ENCODE data around the gene NDRG3.
"Not testable (repeated sequence)": the region's sequence is repeated elsewhere in the genome, so short reads cannot be mapped to it uniquely, and the experiment has no call there.

NDRG3 gene

GRCh38 chr20:36641506-36641843, 104.4 kb downstream of the NDRG3 start:
- no peak for DNase-seq

- not testable (repeated sequence) for DNase-seq
These were observed 107.0 kb downstream of the NDRG3 start for GRCh38 chr20:36638876-36639400.

GRCh38 chr20:36634342-36634741, 111.5 kb downstream of the NDRG3 start:
- no peak for DNase-seq

GRCh38 chr20:36633285-36633772, 112.6 kb downstream of the NDRG3 start:
- DNase-seq: no peak

- no peak for DNase-seq
These were observed 113.2 kb downstream of the NDRG3 start for GRCh38 chr20:36632487-36633284.

- DNase-seq: no peak
These were observed 113.8 kb downstream of the NDRG3 start for GRCh38 chr20:36632147-36632486.

- DNase-seq: no peak
These were observed 114.2 kb downstream of the NDRG3 start for GRCh38 chr20:36631646-36632045.

GRCh38 chr20:36629719-36630681, 115.9 kb downstream of the NDRG3 start:
- DNase-seq: peak; percentile 22

- no peak for DNase-seq
These were observed 117.8 kb downstream of the NDRG3 start for GRCh38 chr20:36628076-36628475.

- DNase-seq: no peak
These were observed 121.0 kb downstream of the NDRG3 start for GRCh38 chr20:36624944-36625324.

- no peak for DNase-seq
These were observed 121.6 kb downstream of the NDRG3 start for GRCh38 chr20:36624068-36624943.

GRCh38 chr20:36623444-36623843, 122.4 kb downstream of the NDRG3 start:
- no peak for DNase-seq

- DNase-seq: no peak
These were observed 125.0 kb downstream of the NDRG3 start for GRCh38 chr20:36620917-36621316.

- DNase-seq: no peak
These were observed 130.9 kb downstream of the NDRG3 start for GRCh38 chr20:36614781-36615557.

- no peak for DNase-seq
These were observed 131.9 kb downstream of the NDRG3 start for GRCh38 chr20:36613974-36614373.

- DNase-seq: no peak
These were observed 134.3 kb downstream of the NDRG3 start for GRCh38 chr20:36611625-36612024.

- DNase-seq: not testable (repeated sequence)
These were observed 137.5 kb downstream of the NDRG3 start for GRCh38 chr20:36608388-36608728.

- no peak for DNase-seq
These were observed 138.1 kb downstream of the NDRG3 start for GRCh38 chr20:36607586-36608387.

- DNase-seq: no peak
These were observed 139.5 kb downstream of the NDRG3 start for GRCh38 chr20:36606158-36607066.

Measured in activated CD4-positive, alpha-beta T cell treated with anti-CD3 and anti-CD28 coated beads for 1 hour (primary cell).